ENCODE results near the gene PDZD2. TPM values are rescaled to one million over a fixed set of nuclear protein-coding genes. Genes with fewer than 3 reads are reported as not detected.

PDZD2 gene
- total RNA-seq, 1 donor = 0.36 TPM

DNA sequence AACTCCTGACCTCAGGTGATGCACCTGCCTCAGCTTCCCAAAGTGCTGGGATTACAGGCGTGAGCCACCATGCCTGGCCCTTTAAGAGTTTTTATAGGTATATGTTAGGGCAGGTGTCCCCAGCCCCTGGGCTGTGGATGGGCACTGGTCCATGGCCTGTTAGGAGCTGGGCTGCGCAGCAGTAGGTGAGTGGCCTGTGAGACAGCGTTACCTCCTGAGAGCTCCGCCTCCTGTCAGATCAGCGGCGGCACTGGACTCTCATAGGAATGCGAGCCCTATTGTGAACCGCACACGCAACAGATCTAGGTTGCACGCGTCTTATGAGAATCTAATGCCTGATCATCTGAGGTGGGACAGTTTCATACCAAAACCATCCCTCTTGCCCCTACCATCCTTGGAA lies 361.8 kb downstream of the PDZD2 start:
- Histone ChIP-seq H2AFZ (ENCODE audit: low read length) (no peak overlapping the region), H3K27ac (ENCODE audit: low read depth, low read length) (no peak overlapping the region), H3K79me2 (ENCODE audit: insufficient read depth, low read length) (no peaks in the 10 kb centered on the region), H3K27me3 (ENCODE audit: insufficient read depth, low read length) (peaks cover 6% of the 10 kb centered on the region), H3K9me3 (ENCODE audit: low read depth, low read length) (no peaks in the 10 kb centered on the region), H3K4me1 (ENCODE audit: insufficient read depth, low read length) (no peaks in the 10 kb centered on the region), H3K4me2 (ENCODE audit: insufficient read depth, low read length) (no peak overlapping the region), H3K4me3 (ENCODE audit: insufficient read depth, low read length) (no peak overlapping the region), H3K36me3 (ENCODE audit: insufficient read depth, low read length) (no peaks in the 10 kb centered on the region), H4K20me1 (ENCODE audit: insufficient read depth, low read length) (no peaks in the 10 kb centered on the region)
- TF ChIP-seq, protein P1, sequence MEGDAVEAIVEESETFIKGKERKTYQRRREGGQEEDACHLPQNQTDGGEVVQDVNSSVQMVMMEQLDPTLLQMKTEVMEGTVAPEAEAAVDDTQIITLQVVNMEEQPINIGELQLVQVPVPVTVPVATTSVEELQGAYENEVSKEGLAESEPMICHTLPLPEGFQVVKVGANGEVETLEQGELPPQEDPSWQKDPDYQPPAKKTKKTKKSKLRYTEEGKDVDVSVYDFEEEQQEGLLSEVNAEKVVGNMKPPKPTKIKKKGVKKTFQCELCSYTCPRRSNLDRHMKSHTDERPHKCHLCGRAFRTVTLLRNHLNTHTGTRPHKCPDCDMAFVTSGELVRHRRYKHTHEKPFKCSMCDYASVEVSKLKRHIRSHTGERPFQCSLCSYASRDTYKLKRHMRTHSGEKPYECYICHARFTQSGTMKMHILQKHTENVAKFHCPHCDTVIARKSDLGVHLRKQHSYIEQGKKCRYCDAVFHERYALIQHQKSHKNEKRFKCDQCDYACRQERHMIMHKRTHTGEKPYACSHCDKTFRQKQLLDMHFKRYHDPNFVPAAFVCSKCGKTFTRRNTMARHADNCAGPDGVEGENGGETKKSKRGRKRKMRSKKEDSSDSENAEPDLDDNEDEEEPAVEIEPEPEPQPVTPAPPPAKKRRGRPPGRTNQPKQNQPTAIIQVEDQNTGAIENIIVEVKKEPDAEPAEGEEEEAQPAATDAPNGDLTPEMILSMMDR (IDR thresholded peaks at IDR 0.05; ENCODE audit: extremely low read depth, low read depth, low read length) = no peak
- no peak for DNase-seq (ENCODE audit: insufficient read length, low spot score, missing footprints)

GRCh38 chr5:32001284-32001683 lies 362.4 kb downstream of the PDZD2 start:
- peak; percentile 2 for DNase-seq (ENCODE audit: insufficient read length, low spot score, missing footprints)
- peaks cover 6% of the 10 kb centered on the region for H3K27me3 ChIP-seq (ENCODE audit: insufficient read depth, low read length)
- no peaks in the 10 kb centered on the region for H4K20me1 ChIP-seq (ENCODE audit: insufficient read depth, low read length)
- no peak overlapping the region for H2AFZ ChIP-seq (ENCODE audit: low read length)
- H3K4me2 ChIP-seq (ENCODE audit: insufficient read depth, low read length) = no peak overlapping the region
- TF ChIP-seq, protein P1 (IDR thresholded peaks at IDR 0.05; ENCODE audit: extremely low read depth, low read depth, low read length) = no peak
- H3K4me3 ChIP-seq (ENCODE audit: insufficient read depth, low read length) = no peak overlapping the region
- H3K4me1 ChIP-seq (ENCODE audit: insufficient read depth, low read length) = no peaks in the 10 kb centered on the region
- H3K9me3 ChIP-seq (ENCODE audit: low read depth, low read length) = no peaks in the 10 kb centered on the region
- no peak overlapping the region for H3K27ac ChIP-seq (ENCODE audit: low read depth, low read length)
- no peaks in the 10 kb centered on the region for H3K36me3 ChIP-seq (ENCODE audit: insufficient read depth, low read length)
- H3K79me2 ChIP-seq (ENCODE audit: insufficient read depth, low read length) = no peaks in the 10 kb centered on the region

- H3K27me3 ChIP-seq (ENCODE audit: insufficient read depth, low read length) = peaks cover 6% of the 10 kb centered on the region
- TF ChIP-seq, protein P1 (IDR thresholded peaks at IDR 0.05; ENCODE audit: extremely low read depth, low read depth, low read length) = no peak
- H3K27ac ChIP-seq (ENCODE audit: low read depth, low read length) = no peak overlapping the region
- H3K79me2 ChIP-seq (ENCODE audit: insufficient read depth, low read length) = no peaks in the 10 kb centered on the region
- DNase-seq (ENCODE audit: insufficient read length, low spot score, missing footprints) = no peak
- H4K20me1 ChIP-seq (ENCODE audit: insufficient read depth, low read length) = no peaks in the 10 kb centered on the region
- H3K9me3 ChIP-seq (ENCODE audit: low read depth, low read length) = no peaks in the 10 kb centered on the region
- H3K4me2 ChIP-seq (ENCODE audit: insufficient read depth, low read length) = no peak overlapping the region
- H3K4me3 ChIP-seq (ENCODE audit: insufficient read depth, low read length) = no peak overlapping the region
- H2AFZ ChIP-seq (ENCODE audit: low read length) = no peak overlapping the region
- H3K36me3 ChIP-seq (ENCODE audit: insufficient read depth, low read length) = no peaks in the 10 kb centered on the region
- no peaks in the 10 kb centered on the region for H3K4me1 ChIP-seq (ENCODE audit: insufficient read depth, low read length)
Measured at GRCh38 chr5:32001707-32002106, 362.8 kb downstream of the PDZD2 start.

- no peaks in the 10 kb centered on the region for H3K9me3 ChIP-seq (ENCODE audit: low read depth, low read length)
- no peak overlapping the region for H3K4me2 ChIP-seq (ENCODE audit: insufficient read depth, low read length)
- H3K79me2 ChIP-seq (ENCODE audit: insufficient read depth, low read length) = no peaks in the 10 kb centered on the region
- TF ChIP-seq, protein P1 (IDR thresholded peaks at IDR 0.05; ENCODE audit: extremely low read depth, low read depth, low read length) = no peak
- no peak for DNase-seq (ENCODE audit: insufficient read length, low spot score, missing footprints)
- no peaks in the 10 kb centered on the region for H4K20me1 ChIP-seq (ENCODE audit: insufficient read depth, low read length)
- H3K4me1 ChIP-seq (ENCODE audit: insufficient read depth, low read length) = no peaks in the 10 kb centered on the region
- H3K4me3 ChIP-seq (ENCODE audit: insufficient read depth, low read length) = no peak overlapping the region
- H3K36me3 ChIP-seq (ENCODE audit: insufficient read depth, low read length) = no peaks in the 10 kb centered on the region
- H2AFZ ChIP-seq (ENCODE audit: low read length) = no peak overlapping the region
- H3K27ac ChIP-seq (ENCODE audit: low read depth, low read length) = no peak overlapping the region
- H3K27me3 ChIP-seq (ENCODE audit: insufficient read depth, low read length) = no peaks in the 10 kb centered on the region
Measured at GRCh38 chr5:32002755-32003154, 363.8 kb downstream of the PDZD2 start.
